ENCODE results near the gene ATG3. TPM values are rescaled to one million over a fixed set of nuclear protein-coding genes. Genes with fewer than 3 reads are reported as not detected.
A peak's percentile ranks its signal among the peaks of the same experiment; 100 is the strongest.

ATG3 gene
- total and polyA plus RNA-seq, 9 of the 15 experiments (the other 6 are each of a cell fraction or from before 2014, with no cell fraction given) = 48.7 to 107 (median 64.7) TPM

- TF ChIP-seq YY1 (IDR thresholded peaks at IDR 0.05; ENCODE audit: borderline replicate concordance in 1 of 3, control insufficient read depth in 1 of 3, extremely low read depth in 1 of 3, insufficient read depth in 3 of 3, insufficient read length in 1 of 3, insufficient replicate concordance in 2 of 3, low read depth in 1 of 3, low read length in 2 of 3) (no peak), BRF1 (IDR thresholded peaks at IDR 0.05; ENCODE audit: borderline replicate concordance, extremely low read depth, insufficient read length) (no peak)
Measured at GRCh38 chr3:112555535-112556170, 6.1 kb downstream of the ATG3 start (continued).

GRCh38 chr3:112550859-112551258 lies 10.9 kb downstream of the ATG3 start:
- H3K4me2 ChIP-seq (ENCODE audit: insufficient read depth, low read length) = no peak overlapping the region
- BruUV-seq (replicated peaks) = no TSS peak
- no peak overlapping the region for H3K4me3 ChIP-seq
- H2AFZ ChIP-seq (ENCODE audit: low read depth, low read length) = no peak overlapping the region
- ChIA-PET POLR2A (no interaction called here), CTCF (ENCODE audit: low intra/inter-chr PET ratio) (no interaction called here)
- DNase-seq (ENCODE audit: extremely low read depth in 1 of 4, low spot score in 3 of 4) (no peak), ATAC-seq (0 out of 3 replicates have a peak, but pooled peaks have one; percentile 32), FAIRE-seq (no peak)
- H3K4me1 ChIP-seq (replicated peaks in 1 of 2; ENCODE audit: control insufficient read depth in 2 of 2, insufficient read depth in 2 of 2, low read length in 2 of 2) = no peaks in the 10 kb centered on the region; a peak in 1 of 5 replicates
- peaks cover 39% of the 10 kb centered on the region for H3K79me2 ChIP-seq (ENCODE audit: control insufficient read depth, insufficient read depth, low read length)
- H3K9me3 ChIP-seq (replicated peaks; ENCODE audit: control insufficient read depth, insufficient read depth, low read depth, low read length) = no peaks in the 10 kb centered on the region
- no peak overlapping the region for H3K27ac ChIP-seq (ENCODE audit: extremely low read depth, low read depth, low read length)
- 44% methylated on average over 1 of the region's 1 CpG for WGBS (ENCODE audit: insufficient coverage, low coverage, missing lambda C conversion rate)
- H3K9me1 ChIP-seq (ENCODE audit: control insufficient read depth, insufficient read depth, low read length) = no peaks in the 10 kb centered on the region
- H4K20me1 ChIP-seq (replicated peaks; ENCODE audit: control insufficient read depth, insufficient read depth, low read length) = no peaks in the 10 kb centered on the region
- H3K9ac ChIP-seq (ENCODE audit: insufficient read depth in 1 of 2, low read depth in 2 of 2, low read length in 2 of 2) = no peak overlapping the region
- H3K27me3 ChIP-seq (ENCODE audit: control insufficient read depth in 2 of 2, insufficient read depth in 2 of 2, low read length in 2 of 2) = no peaks in the 10 kb centered on the region
- in situ Hi-C loops (cut with MboI) (no loop called here), intact Hi-C loops (cut with micrococcal nuclease) (no loop called here)
- peaks cover 35% of the 10 kb centered on the region; the same call in 2 of the 3 replicates for H3K36me3 ChIP-seq (ENCODE audit: control insufficient read depth, insufficient read depth, low read length)
- no peak for TF ChIP-seq NELFE (IDR thresholded peaks at IDR 0.05; ENCODE audit: insufficient read depth, insufficient read length)
- TF ChIP-seq ZNF408 (CRISPR knock-in tag; IDR thresholded peaks at IDR 0.05; ENCODE audit: low read depth) = no peak
- TF ChIP-seq ZNF354B (CRISPR knock-in tag; IDR thresholded peaks at IDR 0.05) = no peak
- no peak for TF ChIP-seq ZNF644 (tag; IDR thresholded peaks at IDR 0.05; ENCODE audit: low read depth)
- no peak for TF ChIP-seq NONO (IDR thresholded peaks at IDR 0.05; ENCODE audit: low read depth in 2 of 2, low read length in 1 of 2)
- TF ChIP-seq ZNF282 (CRISPR knock-in tag; IDR thresholded peaks at IDR 0.05) = no peak
- TF ChIP-seq JUN (IDR thresholded peaks at IDR 0.05; ENCODE audit: borderline replicate concordance, low read depth, low read length) = no peak
- no peak for TF ChIP-seq JUN (CRISPR knock-in tag; IDR thresholded peaks at IDR 0.05; ENCODE audit: borderline replicate concordance)
- no peak for TF ChIP-seq ZNF133 (CRISPR knock-in tag; IDR thresholded peaks at IDR 0.05)
- no peak for TF ChIP-seq ZHX1 (conservative IDR thresholded peaks at IDR 0.05; ENCODE audit: low read length)
- no peak for TF ChIP-seq CBX3 (IDR thresholded peaks at IDR 0.05; ENCODE audit: borderline replicate concordance in 1 of 2, low read length in 2 of 2)
